ENCODE results near the gene ARHGAP42.

- TF ChIP-seq CTCF (IDR thresholded peaks at IDR 0.05) (no peak), POLR2A (IDR thresholded peaks at IDR 0.05) (no peak)
Measured at GRCh38 chr11:100825626-100826025, 138.5 kb downstream of the ARHGAP42 start.
